Measurements from ENCODE around the gene KIRREL3.
"Not testable (repeated sequence)": the region's sequence is repeated elsewhere in the genome, so short reads cannot be mapped to it uniquely, and the experiment has no call there.

KIRREL3 gene

GRCh38 chr11:126996036-126996804 lies 4.3 kb downstream of the KIRREL3 start:
- no peak for FAIRE-seq

DNA sequence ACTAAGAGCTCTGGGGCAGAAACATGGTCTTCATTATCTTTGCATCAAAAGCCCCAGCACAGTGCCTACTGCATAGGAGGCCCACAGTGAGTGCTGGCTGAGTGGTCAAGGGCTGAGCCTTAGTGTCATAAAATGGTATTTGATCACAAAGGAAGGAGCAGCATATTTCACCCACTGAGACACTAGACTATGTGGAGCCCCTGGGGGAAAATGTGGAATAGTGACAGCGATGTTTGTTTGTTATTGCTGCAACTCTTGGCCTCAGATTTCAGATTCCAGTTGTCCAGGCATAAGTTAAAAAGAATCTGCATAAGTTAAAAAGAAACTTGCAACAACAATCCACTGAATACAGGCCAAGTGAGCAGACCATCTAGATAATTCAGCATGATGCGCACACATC lies 7.0 kb downstream of the KIRREL3 start:
- no peak for FAIRE-seq

DNA sequence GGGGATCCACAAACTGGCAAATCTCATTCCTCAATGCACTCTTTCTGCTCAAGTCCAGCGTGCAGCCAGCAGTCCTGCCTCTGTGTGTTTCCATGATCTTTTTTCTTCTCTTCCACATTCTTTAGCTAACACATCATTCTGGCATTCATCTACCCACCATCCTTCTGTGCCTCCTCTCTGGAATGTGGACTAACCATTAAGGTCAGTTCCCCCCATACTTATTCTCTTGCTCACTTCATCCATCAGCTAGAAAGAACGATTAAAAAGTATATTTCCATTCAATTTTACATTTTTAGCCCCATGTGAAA lies 7.8 kb downstream of the KIRREL3 start:
- FAIRE-seq, result no peak

- FAIRE-seq, result no peak
These were observed 8.3 kb downstream of the KIRREL3 start for GRCh38 chr11:126992065-126992803.

GRCh38 chr11:126991596-126991995 lies 9.0 kb downstream of the KIRREL3 start:
- FAIRE-seq, result no peak

DNA sequence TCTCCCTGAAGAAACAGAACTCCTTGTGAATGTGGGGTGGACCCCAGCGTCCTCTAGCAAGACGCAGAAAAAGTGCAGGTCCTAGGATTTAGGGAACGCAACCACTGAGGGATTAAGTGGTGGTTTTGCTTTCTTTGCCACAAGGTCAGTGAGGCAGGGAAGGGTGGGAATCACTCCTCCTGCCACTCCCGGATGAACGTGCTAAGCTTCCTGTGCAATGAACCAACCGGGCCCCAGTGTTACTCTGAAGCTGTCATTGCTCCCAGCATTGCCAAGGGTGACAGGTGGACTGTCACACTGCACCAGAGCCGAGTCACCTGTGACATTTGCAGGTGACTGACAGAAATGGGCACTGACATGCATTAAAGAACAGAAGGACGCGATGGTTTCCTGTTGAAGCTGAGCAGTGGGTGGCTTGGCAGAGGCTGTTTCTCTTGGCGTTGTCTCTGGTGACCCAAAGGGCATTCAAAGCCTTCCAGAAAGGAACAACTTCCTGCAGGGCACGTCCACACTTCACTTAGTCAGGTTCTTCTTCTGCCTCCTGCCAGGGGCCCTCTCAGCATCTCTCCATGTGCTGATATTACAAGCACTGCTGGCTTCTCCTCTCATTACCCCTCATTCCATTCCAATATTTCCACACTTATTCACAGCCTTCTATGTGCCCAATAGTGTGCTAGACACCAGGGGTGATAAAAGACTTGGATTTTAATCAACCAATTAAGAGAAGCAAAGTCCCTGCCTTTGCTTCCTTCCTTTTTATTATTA lies 9.7 kb downstream of the KIRREL3 start:
- FAIRE-seq, result no peak

DNA sequence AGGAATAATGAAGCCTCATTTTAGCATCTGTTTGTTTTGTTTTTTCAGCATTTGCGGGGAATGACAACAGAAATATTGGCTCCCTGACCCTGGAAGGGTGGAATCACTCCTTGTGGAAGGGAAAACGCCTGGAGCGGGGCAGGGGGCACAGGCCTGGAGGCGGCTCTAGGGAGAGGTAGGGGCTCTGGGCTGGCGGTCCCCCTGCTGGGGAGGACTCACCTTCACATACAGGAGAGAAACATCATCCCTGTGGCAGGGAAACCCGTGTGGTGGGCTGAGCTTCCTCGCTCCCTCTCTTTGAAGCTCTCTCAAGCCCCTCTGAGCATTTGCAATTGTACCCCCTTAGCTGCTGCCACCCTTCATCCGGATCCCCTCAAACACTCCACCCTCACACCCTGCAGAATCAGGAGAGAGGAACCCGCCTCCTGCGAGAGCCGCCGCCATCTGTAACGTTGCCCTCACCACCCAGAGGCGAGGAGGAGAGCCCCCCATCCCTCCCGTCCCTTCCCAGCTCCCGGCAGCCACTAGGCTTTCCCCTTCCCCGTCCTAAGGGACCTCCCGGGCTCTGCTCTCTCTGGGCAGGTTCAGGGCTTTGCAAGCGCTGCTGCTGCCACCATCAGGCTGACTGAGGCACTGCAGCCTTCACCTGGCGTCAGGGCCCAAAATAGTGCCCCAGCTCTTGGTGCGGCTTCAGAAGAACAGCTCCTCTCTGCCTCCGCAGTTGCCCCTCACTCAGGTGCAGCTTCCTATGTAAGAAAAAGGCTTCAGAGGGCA lies 10.4 kb downstream of the KIRREL3 start:
- FAIRE-seq, result no peak

DNA sequence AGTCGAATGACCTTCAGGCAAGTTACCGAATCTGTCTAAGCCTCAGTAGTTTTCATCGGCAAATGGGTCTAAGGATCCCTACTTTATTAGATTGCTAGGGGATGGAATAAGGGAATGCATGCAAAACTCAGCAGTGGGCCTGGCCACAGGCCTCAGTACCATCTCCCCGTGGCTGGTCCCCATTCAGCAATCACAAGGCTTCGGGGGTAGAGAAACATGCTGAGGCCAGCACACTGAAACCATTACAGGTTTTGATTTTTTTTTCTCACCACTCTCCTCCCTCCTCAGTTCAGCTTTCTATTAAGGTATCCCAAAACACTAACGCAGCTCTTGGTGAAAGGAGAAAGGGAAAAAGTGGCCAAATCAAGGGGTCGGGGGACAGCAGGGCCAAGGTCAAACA lies 11.9 kb downstream of the KIRREL3 start:
- FAIRE-seq, result no peak

- FAIRE-seq, result no peak
These were observed 18.9 kb downstream of the KIRREL3 start for GRCh38 chr11:126981635-126982034.

DNA sequence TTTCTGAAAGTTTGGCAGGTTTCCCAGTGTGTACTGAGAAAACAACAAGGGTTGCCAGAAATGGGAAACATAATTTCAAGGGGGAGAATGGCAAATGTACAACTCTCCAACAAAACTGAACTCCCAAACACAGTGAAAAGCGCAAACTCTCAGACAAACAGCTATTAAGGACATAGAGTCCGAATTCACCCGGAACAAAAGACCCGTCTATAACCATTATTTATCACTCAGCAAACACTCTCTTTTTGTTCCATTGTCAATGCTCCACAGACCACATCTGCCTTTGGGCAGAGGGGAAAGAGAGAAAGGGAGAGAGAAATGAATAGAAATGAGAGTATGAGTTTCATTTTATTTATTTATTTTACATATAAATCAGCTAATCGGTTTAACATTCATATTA lies 21.7 kb downstream of the KIRREL3 start:
- FAIRE-seq, result no peak

- FAIRE-seq, result no peak
These were observed 22.4 kb downstream of the KIRREL3 start for GRCh38 chr11:126978165-126978564.

DNA sequence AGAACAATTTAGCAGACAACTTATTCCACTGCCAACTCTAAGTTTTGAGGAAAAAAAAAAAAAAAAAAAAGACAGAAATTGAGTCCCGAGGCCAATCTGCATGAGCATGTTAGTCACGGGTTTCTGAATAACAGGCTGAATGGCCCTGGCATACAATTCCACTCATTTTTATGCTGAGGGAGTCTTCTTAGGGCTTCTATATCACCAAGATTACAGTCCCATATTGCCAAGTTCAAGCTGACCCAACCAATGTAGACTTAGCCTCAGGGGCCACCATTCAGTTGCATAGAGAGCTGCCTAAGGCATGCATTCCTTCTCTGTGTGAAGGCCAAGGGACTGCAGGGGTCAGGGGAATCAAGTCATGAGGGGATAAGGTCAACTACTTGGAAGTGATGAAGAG lies 27.5 kb downstream of the KIRREL3 start:
- FAIRE-seq, result no peak

GRCh38 chr11:126971305-126971704 lies 29.3 kb downstream of the KIRREL3 start:
- no peak for FAIRE-seq

- FAIRE-seq, result no peak
These were observed 30.6 kb downstream of the KIRREL3 start for GRCh38 chr11:126969865-126970479.

DNA sequence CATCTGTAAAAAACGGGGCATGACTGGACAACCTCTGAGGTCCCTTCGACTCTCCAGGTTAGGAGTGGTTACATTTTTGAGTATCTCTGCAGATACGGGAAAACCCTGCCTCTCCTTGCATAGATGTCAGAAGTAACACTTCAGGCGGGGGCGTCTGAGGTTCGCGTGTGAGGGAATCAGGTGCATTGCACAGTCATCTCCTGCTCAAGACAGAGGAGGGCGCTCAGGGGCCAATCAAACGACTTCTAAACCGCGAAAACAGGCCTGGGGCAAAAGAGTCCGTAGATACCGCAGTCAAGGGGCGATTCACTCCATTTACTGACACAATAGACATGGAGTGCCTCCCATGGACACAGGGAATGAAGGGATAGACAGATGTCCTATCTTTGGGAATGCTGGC lies 31.7 kb downstream of the KIRREL3 start:
- no peak for FAIRE-seq

DNA sequence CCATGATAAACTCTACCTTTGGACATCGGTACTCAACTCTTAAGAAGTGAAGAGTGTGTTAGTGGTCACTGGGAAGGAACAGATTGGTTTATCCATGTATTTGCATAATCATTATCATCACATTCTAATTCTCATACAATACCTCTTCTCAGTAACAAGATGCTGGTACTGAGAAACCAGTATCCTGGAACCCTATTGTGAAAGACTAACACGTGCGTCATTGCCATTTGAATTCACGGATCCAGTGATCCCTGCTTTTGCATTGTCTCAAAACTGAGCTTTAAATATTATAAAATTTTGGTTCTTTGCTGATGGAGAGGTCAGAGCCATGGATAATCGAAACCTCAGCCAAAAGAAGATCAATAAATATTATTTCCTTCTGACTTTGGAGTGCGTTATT lies 35.2 kb downstream of the KIRREL3 start:
- FAIRE-seq, result no peak

DNA sequence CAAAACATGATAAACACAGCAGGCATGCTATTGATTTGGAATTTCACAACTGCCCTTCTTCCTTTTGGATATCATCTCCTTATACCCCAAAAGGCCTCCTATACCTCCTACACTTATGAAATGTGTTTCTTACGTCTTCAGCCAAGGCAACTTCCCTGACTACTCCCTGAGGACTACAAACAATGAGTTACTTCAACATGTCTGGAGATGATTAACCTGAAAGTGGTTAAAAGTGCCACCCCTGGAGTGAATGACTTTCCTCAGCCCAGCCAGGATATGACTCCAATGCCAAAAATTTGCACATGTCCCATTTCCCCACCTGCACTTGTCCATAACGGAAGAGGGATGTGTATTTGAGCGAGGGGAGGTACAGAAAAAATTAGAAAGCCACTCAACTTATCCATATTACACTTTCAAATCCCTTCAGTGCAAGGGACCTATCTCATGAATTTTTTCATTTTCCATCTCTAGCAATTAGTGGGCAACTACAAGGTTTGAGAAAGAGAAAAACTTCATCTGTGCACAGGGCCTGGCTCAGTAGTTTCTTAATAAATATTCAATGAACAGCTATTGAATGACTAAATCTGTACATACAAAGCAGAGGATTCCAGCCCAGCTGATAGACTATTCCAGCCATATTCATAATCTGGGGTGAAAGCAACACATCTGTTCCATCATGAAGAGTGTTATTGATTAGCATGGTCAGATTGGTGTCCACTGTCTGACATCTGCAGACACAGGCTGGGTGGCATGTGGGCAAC lies 36.8 kb downstream of the KIRREL3 start:
- FAIRE-seq, result no peak

GRCh38 chr11:126963115-126963514 lies 37.5 kb downstream of the KIRREL3 start:
- FAIRE-seq, result no peak

DNA sequence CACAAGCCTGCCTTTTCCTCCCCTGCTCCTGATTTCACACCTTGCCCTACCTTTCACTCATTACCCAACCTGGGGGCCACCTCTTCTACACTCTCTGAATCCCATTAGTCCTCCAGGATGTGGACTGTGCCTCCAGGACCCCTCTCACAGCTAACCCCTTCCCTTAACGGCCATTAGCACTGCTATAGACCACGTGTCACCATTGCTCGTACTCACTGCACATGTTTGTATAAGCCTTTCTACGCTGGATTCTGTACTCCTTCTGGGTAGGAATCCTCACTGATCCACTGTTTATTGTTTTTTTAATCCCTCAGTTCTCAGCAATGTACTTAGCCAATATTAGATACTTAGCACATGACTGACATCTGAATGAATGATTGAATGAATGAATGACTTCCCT lies 40.9 kb downstream of the KIRREL3 start:
- FAIRE-seq, result no peak

- FAIRE-seq, result no peak
These were observed 43.9 kb downstream of the KIRREL3 start for GRCh38 chr11:126956635-126957034.

- not testable (repeated sequence) for FAIRE-seq
These were observed 48.0 kb downstream of the KIRREL3 start for GRCh38 chr11:126952533-126952932.

- no peak for FAIRE-seq
These were observed 49.1 kb downstream of the KIRREL3 start for GRCh38 chr11:126951465-126951864.
